HG02973 (cell line): ENCODE measurements around the gene APOF.
"Not testable (repeated sequence)": the region's sequence is repeated elsewhere in the genome, so short reads cannot be mapped to it uniquely, and the experiment has no call there.

Source experiments
- ATAC-seq: cut with Tn5 transposase; IDR thresholded peaks from one replicate; pipeline ENCODE4 v1.9.1; 2021; ENCODE audit warnings: moderate library complexity; ENCODE audit not compliant: unreplicated experiment

APOF gene

DNA sequence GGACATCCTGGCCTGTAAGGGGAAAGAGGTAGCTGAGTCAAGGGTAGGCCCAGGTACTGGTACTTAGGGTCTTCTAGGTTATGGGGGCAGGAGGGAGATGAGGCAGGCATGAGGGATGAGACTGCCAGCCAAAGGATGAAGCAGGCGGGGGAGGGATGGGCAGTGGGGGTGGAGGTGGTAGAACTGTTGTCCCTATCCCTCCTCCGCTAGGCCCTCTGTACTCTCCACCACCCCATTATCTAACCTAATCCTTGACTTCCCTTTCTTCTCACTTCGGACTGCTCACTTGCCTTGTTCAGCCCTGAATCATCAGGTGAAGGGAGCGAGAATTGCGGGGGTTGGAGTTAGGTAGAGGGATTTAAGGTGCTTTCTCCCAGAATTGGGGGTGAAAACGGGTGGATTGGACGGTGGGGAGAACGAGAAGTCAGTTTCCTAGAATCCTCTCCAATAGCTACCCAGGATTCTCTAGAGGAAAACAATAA, 29.4 kb downstream of the APOF start:
- ATAC-seq, result no peak

GRCh38 chr12:56332512-56333196, 30.0 kb downstream of the APOF start:
- no peak for ATAC-seq

GRCh38 chr12:56330936-56331490, 31.6 kb downstream of the APOF start:
- no peak for ATAC-seq

- ATAC-seq, result no peak
Measured at GRCh38 chr12:56326533-56326932, 36.1 kb downstream of the APOF start.

DNA sequence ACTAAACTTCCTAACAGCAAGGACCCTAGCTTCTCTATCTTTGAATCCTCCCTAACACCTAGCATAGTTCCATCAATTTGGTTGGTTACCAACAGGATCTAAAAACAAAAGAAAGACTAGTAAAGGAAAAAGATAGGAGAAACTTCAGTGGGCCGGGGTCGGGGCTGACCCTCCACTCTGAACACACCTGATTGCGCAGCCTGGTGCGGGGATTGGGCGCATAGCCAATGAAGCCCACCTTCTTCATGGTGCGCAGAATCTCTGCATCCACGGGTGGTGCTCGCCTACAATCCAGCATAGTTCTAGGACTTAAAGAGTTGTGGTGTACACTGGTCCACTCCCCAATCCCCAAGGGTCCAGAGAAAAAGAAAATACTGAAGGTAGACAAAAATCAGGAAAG, 36.5 kb downstream of the APOF start:
- no peak for ATAC-seq

DNA sequence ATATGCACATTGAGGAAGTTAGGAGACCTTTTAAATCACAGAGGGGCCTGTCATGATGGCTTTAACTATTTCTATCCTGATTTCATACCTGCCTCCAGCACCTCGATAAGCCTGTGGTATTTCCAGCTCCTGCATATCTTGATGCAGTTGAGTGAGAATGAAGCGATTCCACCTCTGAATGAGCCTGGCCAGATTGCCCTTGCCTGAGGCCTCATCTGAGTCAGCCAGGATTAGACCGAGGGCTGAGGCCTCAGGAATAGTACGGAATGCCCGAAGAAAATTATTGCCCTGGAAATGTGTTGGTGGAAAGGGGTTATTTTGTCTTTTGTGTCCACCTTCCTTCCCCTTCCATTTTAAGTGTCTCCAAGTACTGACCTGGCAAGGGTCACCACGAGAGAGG, 38.5 kb downstream of the APOF start:
- ATAC-seq, result no peak

DNA sequence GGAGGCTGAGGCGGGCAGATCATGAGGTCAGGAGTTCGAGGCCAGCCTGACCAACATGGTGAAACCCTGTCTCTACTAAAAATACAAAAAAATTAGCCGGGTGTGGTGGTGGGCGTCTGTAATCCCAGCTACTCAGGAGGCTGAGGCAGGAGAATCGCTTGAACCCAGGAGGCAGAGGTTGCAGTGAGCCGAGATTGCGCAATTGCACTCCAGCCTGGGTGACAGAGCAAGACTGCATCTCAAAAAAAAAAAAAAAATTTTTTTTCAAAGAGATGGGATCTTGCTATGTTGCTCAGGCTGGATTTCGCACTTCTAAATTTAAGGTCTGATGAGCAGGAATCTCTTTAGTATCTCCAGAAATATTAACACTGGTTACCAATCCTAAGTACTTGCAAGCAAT, 41.0 kb downstream of the APOF start:
- ATAC-seq, result not testable (repeated sequence)

GRCh38 chr12:56321027-56321426, 41.6 kb downstream of the APOF start:
- no peak for ATAC-seq

DNA sequence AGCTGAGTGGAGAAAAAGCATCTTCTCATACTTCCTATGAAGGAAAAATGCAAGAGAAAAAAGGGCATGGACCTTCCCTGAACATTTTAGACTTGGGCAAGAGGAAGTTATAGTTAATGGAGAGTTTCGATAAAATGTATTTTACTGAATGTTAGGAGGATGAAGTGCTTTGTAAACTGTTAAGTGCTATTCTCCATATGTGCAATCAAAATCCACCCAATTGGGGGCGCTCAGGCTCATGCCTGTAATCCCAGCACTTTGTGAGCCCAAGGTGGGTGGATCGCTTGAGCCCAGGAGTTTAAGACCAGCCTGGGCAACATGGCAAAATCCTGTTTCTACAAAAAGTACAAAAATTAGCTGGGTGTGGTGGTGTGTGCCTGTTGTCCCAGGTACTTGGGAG, 45.0 kb downstream of the APOF start:
- ATAC-seq, result no peak

DNA sequence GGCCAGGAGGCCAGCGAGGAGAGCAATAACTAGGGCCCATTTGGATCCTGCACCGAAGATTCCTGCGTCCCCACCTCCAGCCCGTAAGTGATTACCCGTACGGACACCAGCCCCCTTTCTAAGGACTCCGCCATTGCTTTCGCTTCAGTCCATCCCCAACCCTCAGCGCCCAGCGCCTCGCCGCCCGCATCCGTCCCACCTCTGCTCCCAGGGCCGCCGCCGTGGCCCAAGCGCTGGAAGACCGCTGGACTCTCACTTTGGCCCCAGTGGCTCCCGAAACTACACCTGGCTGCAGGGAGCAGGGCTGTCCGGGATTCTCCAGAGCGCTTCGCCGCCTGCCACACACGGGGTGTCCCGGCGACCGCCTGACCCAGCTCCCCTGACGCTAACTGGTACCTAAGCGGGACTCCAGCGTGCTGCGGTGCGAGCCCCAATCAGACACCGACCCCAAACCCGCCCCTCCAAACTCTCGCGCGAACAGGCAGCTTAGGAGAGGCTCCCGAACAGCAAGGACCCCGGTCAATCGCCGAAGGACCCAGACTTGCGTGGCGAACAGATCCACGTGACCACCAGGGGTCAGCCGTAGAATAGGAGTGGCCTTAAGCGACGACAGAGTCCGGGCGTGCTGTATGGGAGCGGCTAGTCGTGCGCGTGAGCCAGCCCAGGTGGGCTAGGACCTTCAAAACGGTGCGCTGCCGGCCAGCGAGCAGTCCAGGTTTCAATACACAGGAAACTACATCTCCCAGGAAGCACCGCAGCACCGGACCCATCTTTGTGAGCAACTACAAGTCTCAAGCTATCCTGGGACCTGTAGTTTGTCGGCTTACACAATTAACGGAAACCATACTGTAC, 46.8 kb downstream of the APOF start, which contains the start of gene CNPY2:
Gene CNPY2 (minus strand): TSS at position 367 of the 852 bp plus-strand sequence. CDS start 771 bp downstream, outside the sequence.
- peak; percentile 84 for ATAC-seq

DNA sequence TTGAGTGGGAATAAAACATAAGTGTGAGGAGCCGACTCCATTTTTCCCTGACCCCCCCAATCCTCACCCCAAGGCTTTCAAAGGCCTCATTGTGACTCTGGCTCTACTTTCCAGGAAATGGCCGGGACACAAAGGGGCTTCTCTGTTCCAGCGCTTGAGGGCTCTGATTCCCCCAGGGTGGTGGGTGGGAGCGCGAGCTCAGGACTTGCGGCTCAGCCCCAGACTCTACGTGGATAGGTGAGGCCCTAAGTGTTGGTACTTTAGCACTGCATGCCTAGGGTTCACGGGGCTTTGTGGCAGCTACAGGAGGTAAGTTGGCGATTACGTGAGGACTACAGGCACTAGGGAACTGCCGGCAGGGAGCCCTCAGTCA, 47.4 kb downstream of the APOF start:
- no peak for ATAC-seq

DNA sequence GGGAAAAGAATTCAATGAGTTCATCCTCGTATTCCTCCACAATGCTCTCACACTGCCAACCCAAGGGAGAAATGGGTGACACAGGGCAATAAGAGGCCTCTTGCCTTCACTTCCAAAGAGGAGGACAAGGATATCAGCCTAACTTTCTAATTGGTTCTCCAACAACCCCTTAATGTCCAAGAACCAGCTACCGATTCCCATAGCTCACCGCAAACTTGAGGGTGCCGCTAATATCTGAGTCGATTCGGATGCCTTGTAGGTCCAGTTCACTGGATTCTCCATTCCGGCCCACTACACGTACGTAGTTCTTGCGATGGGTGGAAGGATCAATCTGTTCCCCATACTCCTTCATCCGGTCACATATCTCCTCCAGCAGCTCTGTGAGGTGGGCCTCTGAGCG, 51.7 kb downstream of the APOF start:
- no peak for ATAC-seq
